ENCODE measurements around the gene ARHGAP30. TPM values are rescaled to one million over a fixed set of nuclear protein-coding genes. Genes with fewer than 3 reads are reported as not detected.

Gene ARHGAP30
- total and polyA plus RNA-seq, 7 experiments from 2014 or later: 128 to 291 (median 235) TPM

- peaks cover 0 to 10% (median 0%) of the 10 kb centered on the region in 11 donors for H3K9me3 Mint-ChIP-seq
- H3K4me3 Mint-ChIP-seq: no peak overlapping the region
- H3K4me1 Mint-ChIP-seq: peaks cover 23 to 63% (median 36%) of the 10 kb centered on the region in 7 donors
- no peak for DNase-seq
- POLR2A ChIA-PET: interaction anchor here (0.8 to 7.4 kb wide), 2 partner anchors 52 to 71 kb away, joined by 3 to 106 read pairs; partner anchors contain the start of genes TSTD1 and USF1
- intact Hi-C loops (cut with micrococcal nuclease): no loop called here
- CTCF ChIA-PET: interaction anchor here (0.6 to 7.4 kb wide), 6 partner anchors 23 to 287 kb away, joined by 3 to 120 read pairs (median 6); partner anchors contain the start of gene ARHGAP30
- peak overlapping the region in 4 of 9 donors; percentile 30 to 95 (median 70) for H3K27ac Mint-ChIP-seq
- H3K4me3 ChIP-seq (ENCODE audit: low read length): no peak overlapping the region
- H3K27ac ChIP-seq (ENCODE audit: low read depth, low read length): no peak overlapping the region
- no peaks in the 10 kb centered on the region for H3K27me3 ChIP-seq (ENCODE audit: control insufficient read depth in 2 of 2, insufficient read depth in 2 of 2, low read length in 2 of 2)
- no peaks in the 10 kb centered on the region for H3K9me3 ChIP-seq (ENCODE audit: control insufficient read depth in 2 of 3, low read length in 3 of 3)
- H3K4me1 ChIP-seq (ENCODE audit: control insufficient read depth in 2 of 2, insufficient read depth in 2 of 2, low read length in 2 of 2): peaks cover 9 to 11% of the 10 kb centered on the region in 2 donors
- ATAC-seq: no peak
- H3K36me3 ChIP-seq (ENCODE audit: control insufficient read depth in 2 of 3, insufficient read depth in 3 of 3, low read length in 3 of 3): peaks cover 0 to 2% (median 0%) of the 10 kb centered on the region in 3 experiments
- peaks cover 0 to 5% (median 0%) of the 10 kb centered on the region in 5 donors for H3K36me3 Mint-ChIP-seq
- H3K27me3 Mint-ChIP-seq: peaks cover 0 to 12% (median 0%) of the 10 kb centered on the region in 5 donors
Observed at GRCh38 chr1:161094481-161094880, 24.8 kb upstream of the ARHGAP30 start.

- ChIA-PET CTCF (interaction anchor here (0.6 to 3.7 kb wide), 4 partner anchors 8 to 95 kb away, joined by 3 to 20 read pairs (median 3); no protein-coding TSS in a partner anchor), POLR2A (interaction anchor here (0.6 to 1.2 kb wide), 3 partner anchors 11 to 24 kb away, joined by 3 to 4 read pairs (median 3); partner anchors contain the start of gene ARHGAP30)
- H3K27ac Mint-ChIP-seq: peak overlapping the region in 2 of 9 donors; percentile 25 to 47
- Histone ChIP-seq H3K4me1 (ENCODE audit: control insufficient read depth in 2 of 2, insufficient read depth in 2 of 2, low read length in 2 of 2) (peaks cover 5 to 7% of the 10 kb centered on the region in 2 donors), H3K9me3 (ENCODE audit: control insufficient read depth in 2 of 3, low read length in 3 of 3) (no peaks in the 10 kb centered on the region), H3K36me3 (ENCODE audit: control insufficient read depth in 2 of 3, insufficient read depth in 3 of 3, low read length in 3 of 3) (no peaks in the 10 kb centered on the region), H3K27me3 (ENCODE audit: control insufficient read depth in 2 of 2, insufficient read depth in 2 of 2, low read length in 2 of 2) (no peaks in the 10 kb centered on the region), H3K27ac (ENCODE audit: low read depth, low read length) (no peak overlapping the region), H3K4me3 (ENCODE audit: low read length) (no peak overlapping the region)
- intact Hi-C loops (cut with micrococcal nuclease): no loop called here
- peaks cover 0 to 6% (median 0%) of the 10 kb centered on the region in 11 donors for H3K9me3 Mint-ChIP-seq
- H3K4me3 Mint-ChIP-seq: peak overlapping the region in 1 of 10 donors; percentile 1
- H3K36me3 Mint-ChIP-seq: peaks cover 0 to 3% (median 0%) of the 10 kb centered on the region in 5 donors
- peak in 1 of 9 donors; percentile 65 for DNase-seq
- ATAC-seq: no peak
- peaks cover 0 to 11% (median 0%) of the 10 kb centered on the region in 5 donors for H3K27me3 Mint-ChIP-seq
- peaks cover 18 to 58% (median 26%) of the 10 kb centered on the region in 7 donors for H3K4me1 Mint-ChIP-seq
Observed at GRCh38 chr1:161092621-161093028, 22.9 kb upstream of the ARHGAP30 start.

GRCh38 chr1:161091796-161092507 lies 22.3 kb upstream of the ARHGAP30 start:
- intact Hi-C loops (cut with micrococcal nuclease): no loop called here
- DNase-seq: no peak
- peaks cover 11 to 54% (median 19%) of the 10 kb centered on the region in 7 donors for H3K4me1 Mint-ChIP-seq

GRCh38 chr1:161091093-161091492 lies 21.4 kb upstream of the ARHGAP30 start:
- DNase-seq (no peak), ATAC-seq (no peak)
- CTCF ChIA-PET: interaction anchor here (0.6 kb wide), 1 partner anchor 67 kb away, joined by 4 read pairs; no protein-coding TSS in a partner anchor
- no peaks in the 10 kb centered on the region for H3K9me3 ChIP-seq (ENCODE audit: control insufficient read depth in 2 of 3, low read length in 3 of 3)
- H3K27me3 Mint-ChIP-seq: peaks cover 0 to 7% (median 0%) of the 10 kb centered on the region in 5 donors
- no peaks in the 10 kb centered on the region for H3K4me1 ChIP-seq (ENCODE audit: control insufficient read depth in 2 of 2, insufficient read depth in 2 of 2, low read length in 2 of 2)
- peaks cover 6 to 46% (median 13%) of the 10 kb centered on the region in 7 donors for H3K4me1 Mint-ChIP-seq
- H3K4me3 ChIP-seq (ENCODE audit: low read length): no peak overlapping the region
- intact Hi-C loops (cut with micrococcal nuclease): no loop called here
- H3K4me3 Mint-ChIP-seq: no peak overlapping the region
- H3K9me3 Mint-ChIP-seq: peaks cover 0 to 2% (median 0%) of the 10 kb centered on the region in 11 donors
- H3K36me3 Mint-ChIP-seq: no peaks in the 10 kb centered on the region
- no peaks in the 10 kb centered on the region for H3K27me3 ChIP-seq (ENCODE audit: control insufficient read depth in 2 of 2, insufficient read depth in 2 of 2, low read length in 2 of 2)
- H3K27ac ChIP-seq (ENCODE audit: low read depth, low read length): no peak overlapping the region
- POLR2A ChIA-PET: no interaction called here
- H3K27ac Mint-ChIP-seq: no peak overlapping the region
- no peaks in the 10 kb centered on the region for H3K36me3 ChIP-seq (ENCODE audit: control insufficient read depth in 2 of 3, insufficient read depth in 3 of 3, low read length in 3 of 3)

More at GRCh38 chr1:161091796-161092507, 22.3 kb upstream of the ARHGAP30 start:
- no peak for ATAC-seq
- no peaks in the 10 kb centered on the region for H3K9me3 ChIP-seq (ENCODE audit: control insufficient read depth in 2 of 3, low read length in 3 of 3)
- no peaks in the 10 kb centered on the region for H3K27me3 ChIP-seq (ENCODE audit: control insufficient read depth in 2 of 2, insufficient read depth in 2 of 2, low read length in 2 of 2)
- no peak overlapping the region for H3K4me3 ChIP-seq (ENCODE audit: low read length)
- H3K27ac ChIP-seq (ENCODE audit: low read depth, low read length): no peak overlapping the region
- Mint-ChIP-seq H3K36me3 (no peaks in the 10 kb centered on the region), H3K9me3 (peaks cover 0 to 4% (median 0%) of the 10 kb centered on the region in 11 donors), H3K4me3 (no peak overlapping the region), H3K27me3 (peaks cover 0 to 9% (median 0%) of the 10 kb centered on the region in 5 donors), H3K27ac (no peak overlapping the region)
- peaks cover 0 to 2% of the 10 kb centered on the region in 2 donors for H3K4me1 ChIP-seq (ENCODE audit: control insufficient read depth in 2 of 2, insufficient read depth in 2 of 2, low read length in 2 of 2)
- CTCF ChIA-PET: interaction anchor here (3.7 kb wide), 1 partner anchor 94 kb away, joined by 20 read pairs; no protein-coding TSS in a partner anchor
- POLR2A ChIA-PET: interaction anchor here (0.6 to 1.2 kb wide), 2 partner anchors 10 to 22 kb away, joined by 3 read pairs; partner anchors contain the start of gene ARHGAP30
- H3K36me3 ChIP-seq (ENCODE audit: control insufficient read depth in 2 of 3, insufficient read depth in 3 of 3, low read length in 3 of 3): no peaks in the 10 kb centered on the region

- H3K36me3 ChIP-seq (ENCODE audit: control insufficient read depth in 2 of 3, insufficient read depth in 3 of 3, low read length in 3 of 3): no peaks in the 10 kb centered on the region
- ATAC-seq (peak; percentile 42), DNase-seq (peak in 3 of 9 donors; percentile 17 to 30 (median 22))
- peaks cover 0 to 6% (median 0%) of the 10 kb centered on the region in 5 donors for H3K27me3 Mint-ChIP-seq
- H3K4me3 ChIP-seq (ENCODE audit: low read length): no peak overlapping the region
- CTCF ChIA-PET: interaction anchor here (0.6 kb wide), 1 partner anchor 66 kb away, joined by 4 read pairs; no protein-coding TSS in a partner anchor
- intact Hi-C loops (cut with micrococcal nuclease): no loop called here
- POLR2A ChIA-PET: interaction anchor here (1.1 kb wide), 1 partner anchor 10 kb away, joined by 3 read pairs; no protein-coding TSS in a partner anchor
- H3K27ac ChIP-seq (ENCODE audit: low read depth, low read length): no peak overlapping the region
- peaks cover 0 to 5% (median 0%) of the 10 kb centered on the region in 11 donors for H3K9me3 Mint-ChIP-seq
- no peaks in the 10 kb centered on the region for H3K4me1 ChIP-seq (ENCODE audit: control insufficient read depth in 2 of 2, insufficient read depth in 2 of 2, low read length in 2 of 2)
- H3K4me1 Mint-ChIP-seq: peaks cover 6 to 45% (median 17%) of the 10 kb centered on the region in 7 donors
- no peaks in the 10 kb centered on the region for H3K9me3 ChIP-seq (ENCODE audit: control insufficient read depth in 2 of 3, low read length in 3 of 3)
- H3K36me3 Mint-ChIP-seq: no peaks in the 10 kb centered on the region
- no peak overlapping the region for H3K4me3 Mint-ChIP-seq
- H3K27me3 ChIP-seq (ENCODE audit: control insufficient read depth in 2 of 2, insufficient read depth in 2 of 2, low read length in 2 of 2): no peaks in the 10 kb centered on the region
- H3K27ac Mint-ChIP-seq: peak overlapping the region in 1 of 9 donors; percentile 36
Observed at GRCh38 chr1:161090617-161091016, 20.9 kb upstream of the ARHGAP30 start.

- no peaks in the 10 kb centered on the region for H3K36me3 ChIP-seq (ENCODE audit: control insufficient read depth in 2 of 3, insufficient read depth in 3 of 3, low read length in 3 of 3)
- Mint-ChIP-seq H3K27ac (no peak overlapping the region), H3K36me3 (no peaks in the 10 kb centered on the region), H3K27me3 (peaks cover 0 to 4% (median 0%) of the 10 kb centered on the region in 5 donors), H3K4me1 (peaks cover 6 to 40% (median 17%) of the 10 kb centered on the region in 7 donors), H3K4me3 (no peak overlapping the region), H3K9me3 (peaks cover 0 to 5% (median 0%) of the 10 kb centered on the region in 11 donors)
- H3K4me3 ChIP-seq (ENCODE audit: low read length): no peak overlapping the region
- H3K4me1 ChIP-seq (ENCODE audit: control insufficient read depth in 2 of 2, insufficient read depth in 2 of 2, low read length in 2 of 2): no peaks in the 10 kb centered on the region
- POLR2A ChIA-PET: interaction anchor here (0.6 to 1.1 kb wide), 3 partner anchors 10 to 865 kb away, joined by 3 read pairs; no protein-coding TSS in a partner anchor
- no peaks in the 10 kb centered on the region for H3K27me3 ChIP-seq (ENCODE audit: control insufficient read depth in 2 of 2, insufficient read depth in 2 of 2, low read length in 2 of 2)
- no peaks in the 10 kb centered on the region for H3K9me3 ChIP-seq (ENCODE audit: control insufficient read depth in 2 of 3, low read length in 3 of 3)
- H3K27ac ChIP-seq (ENCODE audit: low read depth, low read length): no peak overlapping the region
- intact Hi-C loops (cut with micrococcal nuclease): no loop called here
- DNase-seq: no peak
- CTCF ChIA-PET: interaction anchor here (0.6 kb wide), 2 partner anchors 17 to 52 kb away, joined by 3 read pairs; no protein-coding TSS in a partner anchor
- ATAC-seq: no peak
Observed at GRCh38 chr1:161089938-161090337, 20.2 kb upstream of the ARHGAP30 start.

All from naive thymus-derived CD4-positive, alpha-beta T cell (primary cell).